ENCODE results near the gene PPP1R3C. TPM values are rescaled to one million over a fixed set of nuclear protein-coding genes. Genes with fewer than 3 reads are reported as not detected.

Gene PPP1R3C
- polyA plus RNA-seq, 1 donor, result 161 TPM

Other genes with a start within 250 kb of the PPP1R3C start
- 15.5 TPM for gene HECTD2, start 222.7 kb downstream of the PPP1R3C start, polyA plus RNA-seq (ENCODE audit: insufficient read length)
- gene TNKS2, start 165.4 kb upstream of the PPP1R3C start, polyA plus RNA-seq (ENCODE audit: insufficient read length), result 38.4 TPM